ENCODE measurements around the gene RNF166.

- TF ChIP-seq CTCF (IDR thresholded peaks at IDR 0.05; ENCODE audit: extremely low read depth in 1 of 2, insufficient read depth in 1 of 2, low read depth in 1 of 2, low read length in 2 of 2) (no peak), POLR2A (IDR thresholded peaks at IDR 0.05; ENCODE audit: low read depth, low read length) (no peak), EZH2 (IDR thresholded peaks at IDR 0.05; ENCODE audit: borderline replicate concordance, low read depth, low read length, severe bottlenecking) (no peak), POLR2AphosphoS5 (IDR thresholded peaks at IDR 0.05; ENCODE audit: insufficient read depth, low read depth, low read length) (peak; percentile 65), MAX (IDR thresholded peaks at IDR 0.05; ENCODE audit: insufficient read depth, insufficient read length) (no peak)
These were observed 55.4 kb downstream of the RNF166 start, which contains the start of gene CYBA for GRCh38 chr16:88650749-88651275.

Data from endothelial cell of umbilical vein (primary cell).